Small intestine (tissue), 7 donors: ENCODE measurements around the gene SLC2A3. TPM values are rescaled to one million over a fixed set of nuclear protein-coding genes. Genes with fewer than 3 reads are reported as not detected.
"Not testable (repeated sequence)": the region's sequence is repeated elsewhere in the genome, so short reads cannot be mapped to it uniquely, and the experiment has no call there.

ENCODE experiments used
- DNase-seq, 2 donors: peaks; one replicate each; pipeline versions ENCODE4 v3.0.0 to v3.0.0-alpha.2; 2013
- FAIRE-seq: peaks from 2 replicates; lab custom pipeline; 2012; peaks lifted over from hg19 to GRCh38; lab: Jason Lieb, UNC
- H3K27ac ChIP-seq, 3 donors: one replicate each; pipeline ENCODE4 v1.5.1; 2013; ENCODE audit warnings: low read length in 2 of 3, mild to moderate bottlenecking in 2 of 3, control low read depth in 1 of 3, inconsistent platforms in 1 of 3, low read depth in 1 of 3, moderate library complexity in 1 of 3
- H3K27me3 ChIP-seq, 3 donors: one replicate each; pipeline ENCODE4 v1.6.1; 2013; ENCODE audit warnings: low read length in 3 of 3, inconsistent platforms in 1 of 3; ENCODE audit not compliant: control insufficient read depth in 3 of 3, insufficient read depth in 3 of 3
- H3K36me3 ChIP-seq, 3 donors: one replicate each; pipeline ENCODE4 v1.6.1; 2013; ENCODE audit warnings: low read length in 3 of 3, inconsistent platforms in 1 of 3, low read depth in 1 of 3, mild to moderate bottlenecking in 1 of 3, moderate library complexity in 1 of 3; ENCODE audit not compliant: control insufficient read depth in 3 of 3, insufficient read depth in 2 of 3
- H3K4me1 ChIP-seq, 3 donors: one replicate each; pipeline ENCODE4 v1.6.1; 2013; ENCODE audit warnings: low read length in 2 of 3, inconsistent platforms in 1 of 3, low read depth in 1 of 3, mild to moderate bottlenecking in 1 of 3, moderate library complexity in 1 of 3; ENCODE audit not compliant: control insufficient read depth in 3 of 3, insufficient read depth in 2 of 3
- H3K4me3 ChIP-seq, 3 donors: one replicate each; pipeline ENCODE4 v1.5.1; 2013; ENCODE audit warnings: low read length in 3 of 3, control low read depth in 1 of 3, inconsistent platforms in 1 of 3, low read depth in 1 of 3, mild to moderate bottlenecking in 1 of 3, moderate library complexity in 1 of 3
- H3K9me3 ChIP-seq, 2 donors: one replicate each; pipeline ENCODE4 v1.6.1; 2013; ENCODE audit warnings: low read depth in 1 of 2, low read length in 1 of 2; ENCODE audit not compliant: control insufficient read depth in 2 of 2, insufficient read depth in 1 of 2
- WGBS, 3 donors: extraction: QIAGEN DNeasy Blood & Tissue Kit; methylation state at CpG; one replicate each; pipeline ENCODE4 v1.1.7; 2013; 5-methylcytosine and 5-hydroxymethylcytosine counted together
- polyA plus RNA-seq, 4 donors: library from polyadenylated mRNA; stranded (reverse) in 3 of 4; unstranded in 1 of 4; fragments of 200-250 nt in 3 of 4; fragments of 120-200 nt in 1 of 4; gene quantifications; one replicate each; pipeline versions ENCODE4 v1.2.1 to v1.2.3, GENCODE V29; 2013
- donor health status: healthy with polysubstance abuse.
- donor health status: control.
- donor health status: control.
- donor health status: Bipolar disorder and iron deficiency.
- donor health status: healthy.

Gene SLC2A3
- polyA plus RNA-seq, 4 donors: 0.89 to 18.1 (median 4.8) TPM

DNA sequence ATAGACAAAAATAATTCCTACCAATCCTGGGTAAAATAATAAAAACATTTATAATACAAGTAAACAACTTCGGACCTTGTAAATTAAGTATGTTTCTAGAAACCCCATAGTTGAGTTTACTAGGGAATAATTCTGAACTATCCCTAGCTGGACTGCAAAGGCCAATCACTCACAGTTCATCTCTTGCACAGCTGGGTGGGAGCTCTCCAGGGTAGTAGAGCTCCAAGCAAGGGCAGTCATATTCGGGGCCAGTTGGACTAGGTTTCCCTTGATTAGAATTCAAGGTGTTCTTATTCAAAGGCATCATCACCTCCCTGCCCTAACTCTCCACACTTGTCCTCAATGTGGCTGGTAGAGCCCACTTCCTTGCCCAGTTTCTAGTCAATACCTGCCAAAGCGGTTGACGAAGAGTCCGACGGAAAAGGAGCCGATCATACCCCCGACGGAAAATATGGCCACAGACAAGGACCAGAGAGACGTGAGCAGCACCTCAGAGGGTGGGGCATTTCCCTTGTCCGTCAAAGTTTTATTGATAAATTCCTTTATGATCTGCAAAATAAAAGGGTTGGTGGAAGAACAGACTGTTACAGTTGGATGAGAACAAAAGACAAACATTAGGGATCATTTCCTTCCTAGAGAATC lies 3.3 kb downstream of the SLC2A3 start:
- H3K27me3 ChIP-seq, H3K9me3 ChIP-seq, DNase-seq, H3K27ac ChIP-seq, FAIRE-seq, H3K4me3 ChIP-seq, H3K4me1 ChIP-seq: not testable (repeated sequence)
- peaks cover 0 to 10% (median 2%) of the 10 kb centered on the region in 3 donors for H3K36me3 ChIP-seq
- 61 to 69% (median 66%) methylated on average over 11 of the region's 11 CpGs for WGBS, 3 donors

DNA sequence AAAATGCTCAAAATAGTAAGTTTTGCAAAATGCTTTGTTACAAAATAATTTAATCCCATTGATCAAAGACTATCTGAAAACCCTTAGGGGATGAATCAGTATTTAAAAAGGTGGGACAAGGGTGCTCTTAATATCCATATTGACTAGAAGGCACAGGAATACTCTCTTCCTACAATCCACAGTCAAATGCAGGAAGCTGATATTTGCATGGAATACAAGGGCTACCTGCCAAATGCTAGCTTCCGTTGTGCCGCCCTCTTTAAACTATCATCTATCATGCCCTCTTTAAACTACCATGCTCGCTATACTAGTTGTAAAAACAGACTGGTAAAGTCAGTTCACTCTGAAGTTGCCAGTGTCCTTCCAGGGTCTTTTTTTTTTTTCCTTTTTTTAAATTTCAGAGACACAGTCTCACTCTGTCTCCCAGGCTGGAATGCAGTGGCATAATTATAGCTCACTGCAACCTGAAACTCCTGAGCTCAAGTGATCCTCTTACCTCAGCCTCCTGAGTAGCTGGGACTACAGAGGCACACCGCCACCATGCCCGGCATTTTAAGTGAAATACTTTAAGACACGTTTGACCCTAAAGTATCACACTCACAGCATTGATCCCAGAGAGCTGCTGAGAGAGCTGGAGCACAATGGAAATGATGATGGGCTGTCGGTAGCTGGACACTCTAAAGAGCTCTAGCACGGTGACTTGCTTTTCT lies 6.7 kb downstream of the SLC2A3 start:
- Histone ChIP-seq H3K9me3 (no peaks in the 10 kb centered on the region), H3K27ac (no peak overlapping the region), H3K4me3 (no peak overlapping the region), H3K36me3 (peaks cover 0 to 12% (median 2%) of the 10 kb centered on the region in 3 donors), H3K4me1 (no peaks in the 10 kb centered on the region), H3K27me3 (no peaks in the 10 kb centered on the region)
- DNase-seq (no peak), FAIRE-seq (no peak)
- 63 to 77% (median 68%) methylated on average over 8 of the region's 8 CpGs for WGBS, 3 donors

DNA sequence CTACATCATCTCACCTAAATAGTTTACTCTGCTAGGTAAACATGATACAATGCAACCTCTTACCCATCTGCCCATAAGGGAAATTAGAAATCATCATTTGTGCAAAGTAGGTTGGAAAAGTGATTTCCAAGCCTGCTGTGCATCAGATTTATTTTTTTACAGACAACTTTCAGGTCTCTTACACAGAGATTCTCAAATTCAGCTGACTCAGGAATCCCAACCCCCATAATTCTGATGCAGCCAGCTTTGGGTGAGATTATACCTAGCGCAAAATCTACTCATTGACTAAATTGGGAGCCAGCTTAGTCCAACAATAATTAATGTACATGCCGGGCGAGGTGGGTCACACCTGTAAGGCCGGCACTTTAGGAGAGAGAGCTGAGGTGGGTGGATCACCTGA lies 8.5 kb downstream of the SLC2A3 start:
- Histone ChIP-seq H3K36me3 (peaks cover 0 to 12% (median 7%) of the 10 kb centered on the region in 3 donors), H3K27me3 (no peaks in the 10 kb centered on the region), H3K9me3 (no peaks in the 10 kb centered on the region), H3K4me1 (no peaks in the 10 kb centered on the region), H3K27ac (no peak overlapping the region), H3K4me3 (no peak overlapping the region)
- DNase-seq: no peak
- WGBS, 3 donors: 86 to 94% (median 87%) methylated on average over 4 of the region's 4 CpGs
- FAIRE-seq: no peak

DNA sequence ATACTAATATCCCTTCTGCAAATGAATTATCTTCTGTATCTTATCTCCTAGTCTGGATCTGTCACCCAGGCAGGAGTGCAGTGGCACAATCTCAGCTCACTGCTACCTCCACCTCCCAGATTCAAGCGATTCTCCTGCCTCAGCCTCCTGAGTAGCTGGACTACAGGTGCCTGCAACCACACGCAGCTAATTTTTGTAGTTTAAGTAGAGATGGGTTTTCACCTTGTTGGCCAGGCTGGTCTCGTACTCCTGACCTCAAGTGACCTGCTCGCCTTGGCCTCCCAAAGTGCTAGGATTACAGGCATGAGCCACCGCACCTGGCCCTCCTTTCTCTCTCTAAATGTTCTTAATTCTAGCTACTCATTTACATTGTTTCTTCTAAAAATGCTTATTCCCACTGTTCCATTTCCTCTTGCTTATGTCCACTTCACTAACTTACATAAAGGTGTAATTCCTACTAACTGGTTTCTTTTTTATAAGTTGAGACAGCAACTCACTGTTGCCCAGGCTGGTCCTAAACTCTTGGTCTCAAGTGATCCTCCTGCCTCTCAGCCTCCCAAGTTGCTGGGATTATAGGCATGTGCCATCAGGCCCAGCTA lies 9.8 kb downstream of the SLC2A3 start:
- H3K27me3 ChIP-seq, H3K9me3 ChIP-seq, FAIRE-seq, H3K4me3 ChIP-seq, H3K4me1 ChIP-seq, DNase-seq, H3K27ac ChIP-seq: not testable (repeated sequence)
- 93 to 96% (median 95%) methylated on average over 5 of the region's 5 CpGs for WGBS, 3 donors
- peaks cover 0 to 11% (median 8%) of the 10 kb centered on the region in 3 donors for H3K36me3 ChIP-seq

DNA sequence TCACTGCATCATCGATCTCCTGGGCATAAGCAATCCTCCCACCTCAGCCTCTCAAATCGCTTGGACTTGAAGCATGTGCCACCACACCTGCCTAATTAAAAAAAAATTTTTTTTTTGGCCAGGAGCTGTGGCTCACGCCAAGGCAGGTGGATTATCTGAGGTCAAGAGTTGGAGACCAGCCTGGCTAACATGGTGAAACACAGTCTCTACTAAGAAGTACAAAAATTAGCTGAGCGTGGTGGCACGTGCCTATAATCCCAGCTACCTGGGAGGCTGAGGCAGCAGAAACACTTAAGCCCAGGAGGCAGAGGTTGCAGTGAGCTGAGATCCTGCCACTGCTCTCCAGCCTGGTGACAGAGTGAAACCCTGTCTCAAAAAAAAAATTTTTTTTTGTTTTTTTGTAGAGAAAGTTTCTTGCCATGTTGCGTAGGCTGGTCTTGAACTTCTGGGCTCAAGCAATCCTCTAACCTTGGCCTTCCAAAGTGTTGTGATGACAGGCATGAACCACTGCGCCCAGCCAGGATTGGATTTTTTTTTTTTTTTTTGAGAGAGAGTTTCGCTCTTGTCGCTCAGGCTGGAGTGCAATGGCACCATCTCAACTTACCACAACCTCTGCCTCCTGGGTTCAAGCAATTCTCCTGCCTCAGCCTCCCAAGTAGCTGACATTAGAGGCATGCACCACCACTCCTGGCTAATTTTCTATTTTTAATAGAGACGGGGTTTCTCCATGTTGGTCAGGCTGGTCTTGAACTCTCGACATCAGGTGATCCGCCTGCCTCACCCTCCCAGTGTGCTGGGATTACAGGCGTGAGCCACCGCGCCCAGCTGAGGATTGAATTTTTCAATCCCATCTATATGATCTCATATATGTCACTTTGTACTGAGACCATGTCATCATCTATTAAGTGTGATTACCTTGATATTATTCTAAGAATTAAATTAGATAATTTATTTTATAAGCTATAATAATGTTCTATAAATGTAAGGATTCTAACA lies 12.4 kb downstream of the SLC2A3 start:
- DNase-seq: no peak
- no peaks in the 10 kb centered on the region for H3K27me3 ChIP-seq
- 92 to 95% (median 94%) methylated on average over 15 of the region's 15 CpGs for WGBS, 3 donors
- no peak overlapping the region for H3K4me3 ChIP-seq
- no peak for FAIRE-seq
- peaks cover 0 to 9% (median 6%) of the 10 kb centered on the region in 3 donors for H3K36me3 ChIP-seq
- H3K27ac ChIP-seq: no peak overlapping the region
- no peaks in the 10 kb centered on the region for H3K9me3 ChIP-seq
- no peaks in the 10 kb centered on the region for H3K4me1 ChIP-seq

DNA sequence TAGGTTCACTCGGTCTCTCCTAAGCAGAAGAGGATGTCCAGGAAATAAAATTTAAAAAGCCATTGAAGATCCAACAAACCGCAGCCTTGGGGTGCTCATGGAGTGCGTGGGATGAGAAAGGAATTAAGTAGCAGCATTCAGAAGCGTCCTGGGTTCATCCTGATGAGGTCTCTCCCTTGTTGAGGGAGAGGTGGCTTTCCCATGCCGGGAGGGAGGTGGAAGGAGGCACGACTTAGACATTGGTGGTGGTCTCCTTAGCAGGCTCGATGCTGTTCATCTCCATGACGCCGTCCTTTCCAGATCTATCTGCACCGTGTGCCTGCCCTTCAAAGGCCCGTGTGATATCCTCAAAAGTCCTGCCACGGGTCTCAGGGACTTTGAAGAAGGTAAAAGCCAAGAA lies 14.8 kb downstream of the SLC2A3 start:
- not testable (repeated sequence) for H3K36me3 ChIP-seq, H3K9me3 ChIP-seq, H3K4me1 ChIP-seq, FAIRE-seq, H3K4me3 ChIP-seq, DNase-seq, H3K27ac ChIP-seq, H3K27me3 ChIP-seq
- 83 to 89% (median 84%) methylated on average over 11 to 12 of the region's 12 CpGs for WGBS, 3 donors

DNA sequence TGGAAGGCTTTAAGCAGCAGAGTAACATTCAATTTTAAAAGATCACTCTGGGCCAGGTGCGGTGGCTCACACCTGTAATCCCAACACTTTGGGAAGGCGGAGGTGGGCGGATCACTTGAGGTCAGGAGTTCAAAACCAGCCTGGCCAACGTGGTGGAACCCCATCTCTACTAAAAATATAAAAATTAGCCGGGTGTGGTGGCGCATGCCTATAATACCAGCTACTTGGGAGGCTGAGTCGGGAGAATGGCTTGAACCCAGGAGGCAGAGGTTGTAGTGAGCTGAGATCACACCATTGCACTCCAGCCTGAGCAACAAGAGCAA lies 17.8 kb downstream of the SLC2A3 start:
- not testable (repeated sequence) for DNase-seq, H3K27ac ChIP-seq, H3K9me3 ChIP-seq, FAIRE-seq, H3K4me3 ChIP-seq, H3K4me1 ChIP-seq, H3K27me3 ChIP-seq, H3K36me3 ChIP-seq
- 80 to 89% (median 81%) methylated on average over 7 of the region's 7 CpGs for WGBS, 3 donors
